Cortex of kidney (tissue), 1 donor: ENCODE results near the gene EEA1.

Experiments used
- DNase-seq: peaks from one replicate; lab custom pipeline; 2025; lab: John Stamatoyannopoulos, UW

The EEA1 gene

GRCh38 chr12:92886131-92886530 is 43.0 kb downstream of the EEA1 start:
- DNase-seq = no peak

GRCh38 chr12:92879698-92880322 is 49.3 kb downstream of the EEA1 start:
- no peak for DNase-seq

GRCh38 chr12:92877904-92878303 is 51.2 kb downstream of the EEA1 start:
- DNase-seq = no peak

- no peak for DNase-seq
These were observed 52.6 kb downstream of the EEA1 start for GRCh38 chr12:92876496-92876895.

- no peak for DNase-seq
These were observed 58.0 kb downstream of the EEA1 start for GRCh38 chr12:92871116-92871515.

- no peak for DNase-seq
These were observed 62.7 kb downstream of the EEA1 start for GRCh38 chr12:92866418-92866817.

- DNase-seq = no peak
These were observed 65.8 kb downstream of the EEA1 start for GRCh38 chr12:92863251-92863650.

- DNase-seq = no peak
These were observed 67.7 kb downstream of the EEA1 start for GRCh38 chr12:92861381-92861780.

GRCh38 chr12:92860521-92860920 is 68.6 kb downstream of the EEA1 start:
- DNase-seq = no peak

GRCh38 chr12:92859650-92860386 is 69.3 kb downstream of the EEA1 start:
- no peak for DNase-seq

- no peak for DNase-seq
These were observed 71.3 kb downstream of the EEA1 start for GRCh38 chr12:92857818-92858217.

- DNase-seq = no peak
These were observed 74.8 kb downstream of the EEA1 start for GRCh38 chr12:92854344-92854743.

GRCh38 chr12:92848740-92849139 is 80.4 kb downstream of the EEA1 start:
- no peak for DNase-seq

- DNase-seq = no peak
These were observed 81.7 kb downstream of the EEA1 start for GRCh38 chr12:92847368-92847767.

- no peak for DNase-seq
These were observed 83.8 kb downstream of the EEA1 start for GRCh38 chr12:92845329-92845728.

GRCh38 chr12:92844151-92844763 is 84.8 kb downstream of the EEA1 start:
- DNase-seq = no peak

GRCh38 chr12:92829686-92830282 is 99.3 kb downstream of the EEA1 start:
- no peak for DNase-seq

GRCh38 chr12:92828565-92828964 is 100.5 kb downstream of the EEA1 start:
- DNase-seq = no peak

- DNase-seq = no peak
These were observed 101.2 kb downstream of the EEA1 start for GRCh38 chr12:92827836-92828431.

GRCh38 chr12:92821142-92821541 is 108.0 kb downstream of the EEA1 start:
- DNase-seq = no peak

- no peak for DNase-seq
These were observed 114.5 kb downstream of the EEA1 start for GRCh38 chr12:92814584-92814983.

- DNase-seq = no peak
These were observed 118.7 kb downstream of the EEA1 start for GRCh38 chr12:92810370-92810769.

- DNase-seq = no peak
These were observed 125.2 kb downstream of the EEA1 start for GRCh38 chr12:92803903-92804302.
